Measurements from ENCODE around the gene BIN2.

BIN2 gene

DNA sequence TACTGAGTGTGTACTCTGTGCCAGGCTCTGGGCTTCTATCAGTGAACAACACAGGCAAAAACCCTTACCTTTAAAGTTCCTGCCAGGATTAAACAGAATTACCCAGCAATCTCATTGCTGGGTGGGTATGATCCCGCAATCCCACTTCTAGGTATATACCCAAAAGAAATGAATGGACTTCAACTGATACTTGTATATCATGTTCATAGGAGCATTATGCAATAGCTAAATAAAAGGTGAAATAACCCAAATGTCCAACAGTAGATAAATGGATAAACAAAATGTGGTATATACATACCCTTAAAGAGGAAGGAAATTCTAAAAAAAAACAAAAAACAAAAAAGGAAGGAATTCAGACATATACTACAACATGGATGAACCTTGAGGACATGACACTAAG, 70.7 kb downstream of the BIN2 start:
- DNase-seq, result no peak

DNA sequence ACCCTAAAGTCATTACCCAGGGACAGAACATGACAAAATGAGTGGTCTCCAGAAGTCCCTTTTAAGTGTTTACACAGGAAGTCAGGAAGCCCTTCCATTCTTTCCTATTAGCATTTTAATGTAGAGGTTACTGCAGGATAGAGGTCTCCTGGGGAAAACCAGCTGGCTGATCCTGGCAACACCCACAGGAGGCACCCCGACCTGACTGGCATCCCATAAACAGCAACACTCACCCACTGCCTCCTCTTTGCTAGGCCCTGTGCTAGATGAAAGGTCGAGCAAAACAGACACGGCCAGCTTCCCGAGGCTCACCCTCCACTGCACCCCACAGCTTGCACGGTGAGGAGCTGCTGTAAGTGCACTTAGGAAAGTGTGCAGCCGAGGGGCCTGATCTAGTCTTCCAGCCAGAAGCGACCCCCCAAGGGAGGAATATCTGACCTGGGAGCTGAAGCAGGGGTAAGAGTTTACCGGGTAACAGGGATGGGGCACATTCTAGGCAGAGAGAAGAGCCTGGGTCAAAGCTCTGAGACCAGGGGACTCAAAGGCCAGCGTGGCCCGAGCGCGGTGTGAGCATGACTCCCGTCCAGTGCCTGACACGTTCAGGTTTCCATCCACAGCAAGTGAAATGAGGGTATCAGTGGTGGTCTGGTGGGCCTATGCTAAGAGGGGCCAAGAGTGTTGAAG, 76.3 kb downstream of the BIN2 start:
- peak; percentile 73 for DNase-seq

DNA sequence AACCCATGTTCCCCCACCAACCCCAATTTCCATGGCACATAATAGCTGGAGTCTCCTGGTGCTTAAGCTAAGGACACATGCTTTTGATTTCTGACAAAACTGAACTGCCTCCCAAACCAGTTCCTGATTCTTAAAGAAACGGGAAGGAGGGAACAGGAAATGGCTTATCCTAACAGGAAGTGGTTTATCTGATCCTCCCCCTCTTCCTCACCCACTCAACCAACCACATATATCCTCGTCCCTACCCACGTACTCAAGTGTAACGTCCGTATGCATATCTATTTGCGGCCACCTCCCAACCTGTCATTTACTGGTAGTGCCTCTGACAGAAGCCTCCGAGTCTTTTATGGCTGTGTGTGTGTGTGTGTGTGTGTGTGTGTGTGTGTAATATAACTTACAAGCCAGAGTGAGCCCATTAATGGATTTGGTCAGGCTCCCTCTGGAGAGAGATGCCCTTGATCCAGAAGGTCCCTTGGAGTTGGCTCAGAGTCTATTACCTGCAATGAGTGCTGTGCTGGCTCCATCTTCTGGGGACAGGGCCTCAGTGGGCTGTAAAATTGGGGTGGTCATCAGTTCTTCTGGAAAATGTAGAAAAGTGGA, 77.6 kb downstream of the BIN2 start:
- peak; percentile 10 for DNase-seq

DNA sequence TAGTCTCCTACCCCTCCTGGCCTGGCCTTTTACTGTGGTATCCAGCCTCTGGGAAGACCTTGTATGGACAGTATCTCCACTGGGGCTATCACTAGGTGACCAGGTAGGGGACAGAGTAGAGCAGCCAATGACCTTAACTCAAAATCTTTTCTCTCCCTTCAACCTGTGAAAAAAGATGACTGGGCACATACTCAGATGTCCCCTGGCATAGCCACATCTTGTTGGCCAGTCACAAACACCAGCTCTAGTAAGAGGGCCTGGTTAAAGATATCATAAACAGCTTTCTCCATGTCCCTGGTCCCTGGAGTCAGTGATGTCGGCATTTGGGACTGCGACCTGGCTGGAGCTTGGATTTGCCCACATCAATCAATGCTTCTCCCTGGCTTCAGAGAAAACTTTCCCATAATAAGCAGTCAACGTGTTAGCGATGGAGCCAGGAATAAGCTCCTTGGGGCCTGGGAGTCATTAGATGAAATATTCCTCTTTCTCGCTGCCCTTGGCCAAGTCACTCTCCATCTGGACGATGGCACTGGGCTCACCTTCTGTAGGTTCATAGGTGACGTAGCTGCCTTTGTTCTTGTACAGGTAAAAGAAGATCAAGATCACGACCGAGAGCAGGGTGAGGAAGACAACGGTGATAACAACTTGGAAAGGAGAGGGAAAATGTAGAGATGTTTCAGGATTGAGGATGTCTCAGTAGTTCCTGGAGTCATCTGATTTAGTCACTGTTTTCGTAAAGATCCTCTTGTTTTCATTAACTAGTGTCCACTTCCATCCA, 78.3 kb downstream of the BIN2 start:
- DNase-seq, result no peak

DNA sequence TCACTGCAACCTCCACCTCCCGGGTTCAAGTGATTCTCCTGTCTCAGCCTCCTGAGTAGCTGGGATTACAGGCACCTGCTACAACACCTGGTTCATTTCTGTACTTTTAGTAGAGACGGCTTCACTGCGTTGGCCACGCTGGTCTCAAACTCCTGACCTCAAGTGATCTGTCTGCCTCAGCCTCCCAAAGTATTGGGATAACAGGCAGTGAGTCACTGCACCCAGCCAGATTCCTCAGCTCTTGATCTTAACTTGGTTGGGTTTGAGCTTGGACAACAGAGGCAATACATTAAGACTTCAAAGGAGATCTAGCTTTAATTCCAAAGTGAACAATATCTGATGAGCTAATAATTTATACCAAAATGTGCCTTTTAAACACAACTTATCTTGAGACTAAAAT, 79.7 kb downstream of the BIN2 start:
- no peak for DNase-seq

DNA sequence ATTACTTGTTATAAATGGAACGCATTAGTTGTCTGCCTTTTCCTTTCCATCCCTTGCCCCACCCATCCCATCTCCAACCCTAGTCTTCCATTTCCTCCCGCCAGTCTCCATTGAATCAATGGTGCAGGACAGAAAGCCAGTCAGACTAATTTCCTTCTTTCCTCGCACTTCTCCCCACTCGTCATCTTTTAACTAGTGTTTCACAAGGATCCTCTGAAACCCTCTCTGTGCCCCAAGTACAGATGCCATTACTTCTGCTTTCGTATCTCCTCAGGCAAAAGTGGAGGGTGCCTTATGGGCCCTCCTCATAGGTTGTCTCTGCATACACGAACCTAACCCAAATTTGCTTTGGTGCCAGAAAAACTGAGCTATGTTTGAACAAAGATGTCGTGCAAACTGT, 81.1 kb downstream of the BIN2 start:
- DNase-seq, result no peak

DNA sequence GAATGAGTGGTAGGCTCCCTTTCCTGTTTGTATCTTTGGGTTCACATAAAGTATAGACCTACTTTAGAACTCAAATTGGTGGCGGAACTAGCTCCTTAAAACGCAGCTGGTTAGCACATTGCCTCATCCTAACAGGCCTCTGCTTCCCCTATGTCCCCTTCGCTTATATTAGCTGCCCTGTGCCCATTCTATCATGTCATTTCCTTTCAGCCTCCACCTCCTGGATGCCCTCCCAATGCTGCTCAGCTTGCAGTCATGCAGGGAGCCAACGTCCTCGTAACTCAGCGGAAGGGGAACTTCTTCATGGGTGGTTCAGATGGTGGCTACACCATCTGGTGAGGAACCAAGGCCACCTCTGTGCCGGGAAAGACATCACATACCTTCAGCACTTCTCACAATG, 81.9 kb downstream of the BIN2 start:
- no peak for DNase-seq

DNA sequence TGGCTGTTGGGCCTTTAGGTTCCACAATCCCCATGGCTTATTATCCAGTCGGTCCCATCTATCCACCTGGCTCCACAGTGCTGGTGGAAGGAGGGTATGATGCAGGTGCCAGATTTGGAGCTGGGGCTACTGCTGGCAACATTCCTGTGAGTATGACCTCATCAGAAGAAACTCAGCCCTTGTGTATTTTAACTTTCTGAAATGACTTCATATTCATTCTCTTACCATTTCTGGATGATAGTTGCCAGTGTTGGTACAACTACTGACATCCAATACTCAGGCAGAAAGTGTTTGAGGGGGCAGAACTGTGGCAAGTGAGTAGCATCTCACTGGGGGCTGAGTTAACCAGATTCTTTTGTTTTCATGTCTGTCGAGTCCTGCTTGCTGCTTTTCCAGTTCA, 83.0 kb downstream of the BIN2 start:
- DNase-seq, result no peak

DNA sequence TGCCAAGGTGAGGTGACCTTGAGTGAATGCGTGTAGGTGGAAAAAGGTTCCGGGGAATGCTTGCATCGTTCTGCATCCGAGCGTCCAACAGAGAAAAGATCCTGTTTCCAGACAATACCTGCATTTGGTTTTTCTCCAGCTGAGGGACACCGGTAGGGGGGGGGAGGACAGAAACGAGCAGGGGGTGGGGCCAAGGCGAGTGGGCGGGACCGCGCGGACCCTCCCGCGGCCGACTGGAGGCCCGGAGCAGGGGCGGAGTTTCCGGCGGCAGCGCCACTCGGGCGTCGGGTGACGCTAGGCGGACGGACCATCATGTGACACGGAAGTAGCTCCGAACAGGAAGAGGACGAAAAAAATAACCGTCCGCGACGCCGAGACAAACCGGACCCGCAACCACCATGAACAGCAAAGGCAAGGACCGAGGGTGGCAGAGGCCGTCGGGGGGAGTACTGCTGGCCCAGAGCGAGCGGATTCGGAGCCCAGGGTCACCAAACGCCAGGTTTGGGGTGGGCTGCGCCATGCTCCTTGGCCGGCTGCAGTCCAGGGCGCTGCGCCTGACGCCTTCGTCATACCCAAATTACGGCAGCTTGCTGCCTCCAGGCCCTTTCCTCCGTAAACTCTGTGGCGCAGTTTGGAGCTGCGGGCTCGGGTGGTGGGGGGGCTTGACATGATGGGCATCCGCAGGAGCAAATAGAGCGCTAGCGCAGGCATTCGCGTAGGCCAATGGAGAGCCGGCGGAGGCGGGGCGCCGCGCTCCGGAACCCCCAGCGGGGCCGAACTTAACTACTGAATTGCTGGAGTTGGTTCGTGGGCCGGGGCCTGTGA, 85.3 kb downstream of the BIN2 start, which contains the start of gene DAZAP2:
Gene DAZAP2, plus strand, starts transcription at position 317 of the 825 bp plus-strand sequence. Its CDS starts 82 bp downstream, at position 399.
- DNase-seq, result peak; percentile 89

DNA sequence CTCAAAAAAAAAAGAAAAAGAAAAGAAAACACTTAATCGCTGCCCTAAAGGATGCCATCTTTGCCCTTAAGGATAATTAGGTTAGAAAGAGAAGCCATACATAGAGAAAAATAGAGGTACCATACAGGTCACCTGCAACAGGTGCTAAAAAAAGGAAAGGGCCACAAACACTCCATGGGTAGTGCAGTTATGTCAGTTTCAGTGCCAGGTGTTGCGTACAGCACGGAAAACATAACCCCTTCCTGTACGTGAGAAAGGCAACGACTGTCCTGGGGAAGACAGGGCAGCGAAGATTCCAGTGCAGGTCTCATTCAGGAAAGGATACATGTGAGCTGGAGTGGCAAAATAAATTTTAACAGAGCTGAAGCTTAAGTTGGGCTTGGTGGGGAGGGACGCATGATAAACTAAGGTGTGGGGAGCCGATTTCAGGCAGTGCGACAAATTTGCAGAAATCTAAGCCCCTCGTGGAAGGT, 85.9 kb downstream of the BIN2 start:
- DNase-seq, result no peak

DNA sequence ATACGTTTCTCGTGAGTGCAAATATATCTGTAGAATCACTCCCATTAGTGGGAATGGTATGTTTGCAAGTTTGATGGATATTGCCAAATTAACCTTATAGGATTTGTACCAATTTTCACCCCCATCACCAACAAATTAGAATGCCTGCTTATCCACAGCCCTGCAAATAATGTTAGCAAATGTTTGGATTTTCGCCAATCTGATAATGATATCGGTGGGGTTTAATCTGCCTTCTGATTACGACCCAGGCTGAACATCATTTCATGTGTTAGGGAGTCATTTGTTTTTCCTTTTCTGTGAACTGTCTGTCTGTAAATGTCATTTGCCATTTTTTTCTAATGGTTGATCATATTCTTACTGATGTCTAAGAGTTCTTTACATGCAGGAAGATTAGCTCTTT, 89.4 kb downstream of the BIN2 start:
- no peak for DNase-seq

DNA sequence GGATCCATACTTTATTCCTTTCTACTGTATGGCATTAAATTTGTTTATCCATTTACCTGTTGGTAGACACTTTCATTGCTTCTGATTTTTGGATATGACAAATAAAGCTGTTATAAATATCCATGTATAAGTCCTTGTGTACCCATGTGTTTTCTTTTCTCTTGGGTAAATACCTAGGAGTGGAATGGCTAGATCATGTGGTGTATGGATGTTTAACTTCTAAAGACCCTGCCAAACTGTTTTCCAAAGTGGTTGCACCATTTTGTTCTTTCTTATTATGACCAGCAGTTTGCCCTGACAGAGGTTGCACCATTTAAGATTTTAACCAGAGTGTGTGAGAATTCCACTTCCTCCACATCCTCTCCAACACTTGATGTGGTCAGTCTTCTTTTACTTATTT, 91.3 kb downstream of the BIN2 start:
- DNase-seq, result no peak

All from NCI-H1092 treated with DMSO at 0.1 percent for 48 hours (cell line).